Liver (tissue), 5 donors: ENCODE results near the gene ACP4. TPM values are rescaled to one million over a fixed set of nuclear protein-coding genes. Genes with fewer than 3 reads are reported as not detected.

Experiments used
- polyA plus RNA-seq, 2 donors: library from polyadenylated mRNA; stranded (reverse) in 1 of 2; unstranded in 1 of 2; fragments of 200-250 nt in 1 of 2; fragments of >200 nt in 1 of 2; fragmentation: Nextera tagmentation in 1 of 2; extraction: Ambion mirVana in 1 of 2; gene quantifications; one replicate each; pipeline versions ENCODE4 v1.2.1 to v1.2.3, GENCODE V29; 2013 to 2015
- small RNA-seq: library from RNA; depleted of rRNA; stranded (forward); fragments of <200 nt; gene quantifications from one replicate; pipeline ENCODE3, GENCODE V24; 2014
- total RNA-seq, 2 donors: library from RNA; depleted of rRNA; stranded (reverse); fragments of >200 nt; gene quantifications; one replicate each; pipeline ENCODE4 v1.2.3, GENCODE V29; 2014
- donor health status: healthy.
- donor health status: healthy.
- donor health status: healthy.

Gene ACP4
- total and polyA plus RNA-seq, 4 donors, result 0.06 to 0.19 TPM; not detected in 2

Small RNA genes within 50 kb of the gene (small RNA-seq; reads per million reads assigned to genes)
- gene SNORD88A (93.0 reads per million, percentile 98 among the genes with 10 or more reads in this experiment), gene SNORD88B (not detected), gene SNORD88C (not detected)

Other genes starting within 250 kb of the ACP4 start
- 1 to 10 TPM; 1.0 to 1.1 TPM for gene LRRC4B, start 222.0 kb upstream of the ACP4 start, total RNA-seq
- gene LRRC4B, start 222.0 kb upstream of the ACP4 start, polyA plus RNA-seq, result under 1 TPM; 0.11 to 0.58 TPM
- not detected for gene SYT3, start 150.5 kb upstream of the ACP4 start, total RNA-seq
- not detected for gene SYT3, start 150.5 kb upstream of the ACP4 start, polyA plus RNA-seq
- not detected for gene C19orf81, start 141.0 kb upstream of the ACP4 start, total RNA-seq
- gene C19orf81, start 141.0 kb upstream of the ACP4 start, polyA plus RNA-seq, result not detected
- gene SHANK1, start 70.6 kb upstream of the ACP4 start, total RNA-seq, result under 1 TPM; 0.17 to 0.28 TPM
- gene SHANK1, start 70.6 kb upstream of the ACP4 start, polyA plus RNA-seq, result under 1 TPM in 1 of 2 donors, not detected in 1; 0.06 TPM
- 10 to 100 TPM in 1 of 2 donors, 1 to 10 TPM in 1; 2.6 to 11.0 TPM for gene CLEC11A, start 67.1 kb upstream of the ACP4 start, total RNA-seq
- 1 to 10 TPM; 2.4 to 8.5 TPM for gene CLEC11A, start 67.1 kb upstream of the ACP4 start, polyA plus RNA-seq
- gene GPR32, start 20.0 kb upstream of the ACP4 start, total RNA-seq, result not detected
- gene GPR32, start 20.0 kb upstream of the ACP4 start, polyA plus RNA-seq, result not detected
- gene KLK1, start 33.4 kb downstream of the ACP4 start, total RNA-seq, result not detected
- gene KLK1, start 33.4 kb downstream of the ACP4 start, polyA plus RNA-seq, result not detected
- gene KLK15, start 43.2 kb downstream of the ACP4 start, total RNA-seq, result not detected
- gene KLK15, start 43.2 kb downstream of the ACP4 start, polyA plus RNA-seq, result not detected
- gene KLK3, start 64.5 kb downstream of the ACP4 start, total RNA-seq, result not detected
- gene KLK3, start 64.5 kb downstream of the ACP4 start, polyA plus RNA-seq, result not detected
- gene KLK2, start 83.0 kb downstream of the ACP4 start, total RNA-seq, result not detected
- gene KLK2, start 83.0 kb downstream of the ACP4 start, polyA plus RNA-seq, result not detected
- not detected for gene KLK4, start 121.0 kb downstream of the ACP4 start, total RNA-seq
- not detected for gene KLK4, start 121.0 kb downstream of the ACP4 start, polyA plus RNA-seq
- not detected for gene KLK5, start 162.6 kb downstream of the ACP4 start, total RNA-seq
- not detected for gene KLK5, start 162.6 kb downstream of the ACP4 start, polyA plus RNA-seq
- gene KLK6, start 179.2 kb downstream of the ACP4 start, total RNA-seq, result not detected
- not detected for gene KLK6, start 179.2 kb downstream of the ACP4 start, polyA plus RNA-seq
- gene KLK7, start 193.5 kb downstream of the ACP4 start, total RNA-seq, result not detected
- not detected for gene KLK7, start 193.5 kb downstream of the ACP4 start, polyA plus RNA-seq
- not detected for gene KLK8, start 211.2 kb downstream of the ACP4 start, total RNA-seq
- gene KLK8, start 211.2 kb downstream of the ACP4 start, polyA plus RNA-seq, result not detected
- not detected for gene KLK10, start 229.3 kb downstream of the ACP4 start, total RNA-seq
- gene KLK10, start 229.3 kb downstream of the ACP4 start, polyA plus RNA-seq, result under 1 TPM in 1 of 2 donors, not detected in 1; 0.06 TPM
- under 1 TPM in 1 of 2 donors, not detected in 1; 0.25 TPM for gene KLK11, start 236.2 kb downstream of the ACP4 start, total RNA-seq
- gene KLK11, start 236.2 kb downstream of the ACP4 start, polyA plus RNA-seq, result under 1 TPM in 1 of 2 donors, not detected in 1; 0.07 TPM
- not detected for gene KLK12, start 244.6 kb downstream of the ACP4 start, total RNA-seq
- not detected for gene KLK12, start 244.6 kb downstream of the ACP4 start, polyA plus RNA-seq